Hepatocyte (in vitro differentiated cells): ENCODE measurements around the gene TCL1A.

ENCODE experiments used
- EZH2 ChIP-seq: fragments of 200-600 bp; sonication (generic); IDR thresholded peaks from 2 replicates; pipeline ENCODE4 v1.6.1; 2016; ENCODE audit warnings: antibody characterized with exemption, mild to moderate bottlenecking, borderline replicate concordance
- EZH2phosphoT487 ChIP-seq: fragments of 200-600 bp; sonication (generic); IDR thresholded peaks from one replicate; pipeline ENCODE4 v1.6.1; 2018; ENCODE audit warnings: antibody characterized with exemption, mild to moderate bottlenecking, low read depth, moderate library complexity; ENCODE audit not compliant: unreplicated experiment, severe bottlenecking
- TF ChIP-seq, protein P1 (sequence below): fragments of 200-600 bp; sonication (generic); IDR thresholded peaks from 2 replicates; pipeline ENCODE4 v1.5.1; 2016; ENCODE audit warnings: antibody characterized with exemption, mild to moderate bottlenecking; ENCODE audit not compliant: poor library complexity

- TF ChIP-seq, protein P1, sequence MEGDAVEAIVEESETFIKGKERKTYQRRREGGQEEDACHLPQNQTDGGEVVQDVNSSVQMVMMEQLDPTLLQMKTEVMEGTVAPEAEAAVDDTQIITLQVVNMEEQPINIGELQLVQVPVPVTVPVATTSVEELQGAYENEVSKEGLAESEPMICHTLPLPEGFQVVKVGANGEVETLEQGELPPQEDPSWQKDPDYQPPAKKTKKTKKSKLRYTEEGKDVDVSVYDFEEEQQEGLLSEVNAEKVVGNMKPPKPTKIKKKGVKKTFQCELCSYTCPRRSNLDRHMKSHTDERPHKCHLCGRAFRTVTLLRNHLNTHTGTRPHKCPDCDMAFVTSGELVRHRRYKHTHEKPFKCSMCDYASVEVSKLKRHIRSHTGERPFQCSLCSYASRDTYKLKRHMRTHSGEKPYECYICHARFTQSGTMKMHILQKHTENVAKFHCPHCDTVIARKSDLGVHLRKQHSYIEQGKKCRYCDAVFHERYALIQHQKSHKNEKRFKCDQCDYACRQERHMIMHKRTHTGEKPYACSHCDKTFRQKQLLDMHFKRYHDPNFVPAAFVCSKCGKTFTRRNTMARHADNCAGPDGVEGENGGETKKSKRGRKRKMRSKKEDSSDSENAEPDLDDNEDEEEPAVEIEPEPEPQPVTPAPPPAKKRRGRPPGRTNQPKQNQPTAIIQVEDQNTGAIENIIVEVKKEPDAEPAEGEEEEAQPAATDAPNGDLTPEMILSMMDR, result no peak
- TF ChIP-seq EZH2 (no peak), EZH2phosphoT487 (no peak)
Measured at GRCh38 chr14:95675486-95675885, 38.4 kb downstream of the TCL1A start.
